ENCODE measurements around the gene FZD10. TPM values are rescaled to one million over a fixed set of nuclear protein-coding genes. Genes with fewer than 3 reads are reported as not detected.

FZD10 gene
- total and polyA plus RNA-seq, 8 donors, result 0.04 to 0.26 (median 0.14) TPM

- no peaks in the 10 kb centered on the region for H3K36me3 ChIP-seq
- H3K9me3 ChIP-seq, result no peaks in the 10 kb centered on the region
- H3K4me1 ChIP-seq, result no peaks in the 10 kb centered on the region
- 37 to 42% methylated on average over 13 of the region's 13 CpGs for WGBS, 2 donors
- no peak overlapping the region for H3K4me3 ChIP-seq
- FAIRE-seq (no peak), ATAC-seq (no peak), DNase-seq (no peak)
- H3K27ac ChIP-seq, result no peak overlapping the region
- no peak for TF ChIP-seq CTCF (IDR thresholded peaks at IDR 0.05)
- intact Hi-C loops (cut with DNase I), result no loop called here
- H3K27me3 ChIP-seq, result no peaks in the 10 kb centered on the region
Observed at GRCh38 chr12:130186651-130187268, 24.5 kb downstream of the FZD10 start.

GRCh38 chr12:130192642-130193345 is 30.5 kb downstream of the FZD10 start:
- Histone ChIP-seq H3K27me3 (no peaks in the 10 kb centered on the region), H3K27ac (no peak overlapping the region), H3K4me1 (no peaks in the 10 kb centered on the region), H3K36me3 (no peaks in the 10 kb centered on the region), H3K9me3 (no peaks in the 10 kb centered on the region), H3K4me3 (no peak overlapping the region)
- FAIRE-seq (no peak), DNase-seq (no peak), ATAC-seq (no peak)
- WGBS, 2 donors, result 42 to 55% methylated on average over 19 of the region's 19 CpGs
- no peak for TF ChIP-seq CTCF (IDR thresholded peaks at IDR 0.05)
- intact Hi-C loops (cut with DNase I), result no loop called here

- WGBS, 2 donors, result 52 to 62% methylated on average over 10 of the region's 10 CpGs
- Histone ChIP-seq H3K4me1 (no peaks in the 10 kb centered on the region), H3K9me3 (no peaks in the 10 kb centered on the region), H3K4me3 (no peak overlapping the region), H3K27ac (no peak overlapping the region), H3K36me3 (no peaks in the 10 kb centered on the region), H3K27me3 (no peaks in the 10 kb centered on the region)
- DNase-seq (no peak), ATAC-seq (no peak), FAIRE-seq (no peak)
- intact Hi-C loops (cut with DNase I), result no loop called here
- no peak for TF ChIP-seq CTCF (IDR thresholded peaks at IDR 0.05)
Observed at GRCh38 chr12:130194154-130194553, 31.9 kb downstream of the FZD10 start.

GRCh38 chr12:130195369-130195768 is 33.1 kb downstream of the FZD10 start:
- Histone ChIP-seq H3K4me1 (no peaks in the 10 kb centered on the region), H3K27me3 (no peaks in the 10 kb centered on the region), H3K36me3 (no peaks in the 10 kb centered on the region), H3K9me3 (no peaks in the 10 kb centered on the region), H3K4me3 (no peak overlapping the region), H3K27ac (no peak overlapping the region)
- TF ChIP-seq CTCF (IDR thresholded peaks at IDR 0.05), result no peak
- no peak for DNase-seq
- no peak for FAIRE-seq
- 69 to 82% methylated on average over 7 of the region's 7 CpGs for WGBS, 2 donors
- intact Hi-C loops (cut with DNase I), result no loop called here
- ATAC-seq, result no peak

DNA sequence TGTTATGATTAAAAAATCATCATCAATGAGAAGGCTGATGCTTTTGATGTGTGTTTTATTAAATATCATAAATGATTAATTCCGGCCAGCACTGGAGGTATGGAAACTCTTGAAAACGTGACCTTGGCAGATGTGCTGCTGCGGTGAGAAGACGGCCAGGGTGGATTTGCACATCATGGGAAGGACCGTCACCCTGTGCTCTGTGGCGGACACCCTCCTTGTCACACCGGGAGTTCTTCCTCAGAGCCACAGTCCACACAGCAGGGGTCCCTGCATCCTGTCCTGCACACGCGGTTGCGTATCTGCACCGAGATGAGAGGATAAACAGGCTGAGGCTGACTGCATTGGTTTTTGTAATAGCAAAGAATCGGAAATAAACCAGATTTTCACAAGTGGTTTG is 33.5 kb downstream of the FZD10 start:
- intact Hi-C loops (cut with DNase I), result no loop called here
- no peak for TF ChIP-seq CTCF (IDR thresholded peaks at IDR 0.05)
- Histone ChIP-seq H3K27me3 (no peaks in the 10 kb centered on the region), H3K9me3 (no peaks in the 10 kb centered on the region), H3K27ac (no peak overlapping the region), H3K4me3 (no peak overlapping the region), H3K36me3 (no peaks in the 10 kb centered on the region), H3K4me1 (no peaks in the 10 kb centered on the region)
- WGBS, 2 donors, result 47 to 57% methylated on average over 12 of the region's 12 CpGs
- DNase-seq, result no peak
- ATAC-seq, result no peak
- FAIRE-seq, result no peak

Measured in pancreas (tissue), 10 donors.